Measurements from ENCODE around the gene STAM. TPM values are rescaled to one million over a fixed set of nuclear protein-coding genes. Genes with fewer than 3 reads are reported as not detected.

The STAM gene
- total RNA-seq, 2 experiments from 2014 or later = 52.4 to 53.3 TPM

GRCh38 chr10:17693009-17693408 lies 49.1 kb downstream of the STAM start:
- TF ChIP-seq, protein P1, sequence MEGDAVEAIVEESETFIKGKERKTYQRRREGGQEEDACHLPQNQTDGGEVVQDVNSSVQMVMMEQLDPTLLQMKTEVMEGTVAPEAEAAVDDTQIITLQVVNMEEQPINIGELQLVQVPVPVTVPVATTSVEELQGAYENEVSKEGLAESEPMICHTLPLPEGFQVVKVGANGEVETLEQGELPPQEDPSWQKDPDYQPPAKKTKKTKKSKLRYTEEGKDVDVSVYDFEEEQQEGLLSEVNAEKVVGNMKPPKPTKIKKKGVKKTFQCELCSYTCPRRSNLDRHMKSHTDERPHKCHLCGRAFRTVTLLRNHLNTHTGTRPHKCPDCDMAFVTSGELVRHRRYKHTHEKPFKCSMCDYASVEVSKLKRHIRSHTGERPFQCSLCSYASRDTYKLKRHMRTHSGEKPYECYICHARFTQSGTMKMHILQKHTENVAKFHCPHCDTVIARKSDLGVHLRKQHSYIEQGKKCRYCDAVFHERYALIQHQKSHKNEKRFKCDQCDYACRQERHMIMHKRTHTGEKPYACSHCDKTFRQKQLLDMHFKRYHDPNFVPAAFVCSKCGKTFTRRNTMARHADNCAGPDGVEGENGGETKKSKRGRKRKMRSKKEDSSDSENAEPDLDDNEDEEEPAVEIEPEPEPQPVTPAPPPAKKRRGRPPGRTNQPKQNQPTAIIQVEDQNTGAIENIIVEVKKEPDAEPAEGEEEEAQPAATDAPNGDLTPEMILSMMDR (IDR thresholded peaks at IDR 0.05) = no peak
- Histone ChIP-seq H3K9me3 (ENCODE audit: control insufficient read depth in 1 of 2, insufficient read depth in 1 of 2, low read length in 2 of 2) (no peaks in the 10 kb centered on the region), H3K27me3 (ENCODE audit: control insufficient read depth in 1 of 2, insufficient read depth in 2 of 2, low read length in 2 of 2) (no peaks in the 10 kb centered on the region), H3K27ac (ENCODE audit: low read depth in 1 of 2, low read length in 2 of 2) (no peak overlapping the region), H3K4me3 (ENCODE audit: low read length) (no peak overlapping the region), H3K36me3 (ENCODE audit: insufficient read depth, low read length) (peaks cover 64% of the 10 kb centered on the region), H3K4me1 (ENCODE audit: insufficient read depth, low read length) (no peaks in the 10 kb centered on the region)
- DNase-seq (no peak), ATAC-seq (ENCODE audit: poor library complexity) (no peak)
- intact Hi-C loops (cut with DNase I, micrococcal nuclease) = no loop called here
- no peaks in the 10 kb centered on the region for H3K27me3 Mint-ChIP-seq
- H3K27ac Mint-ChIP-seq = no peak overlapping the region
- POLR2A ChIA-PET = no interaction called here
- H3K36me3 Mint-ChIP-seq (ENCODE audit: low read depth) = peaks cover 80% of the 10 kb centered on the region
- H3K9me3 Mint-ChIP-seq = no peaks in the 10 kb centered on the region
- no peaks in the 10 kb centered on the region for H3K4me1 Mint-ChIP-seq (ENCODE audit: low read depth)
- CTCF ChIA-PET = no interaction called here
- no peak overlapping the region for H3K4me3 Mint-ChIP-seq

DNA sequence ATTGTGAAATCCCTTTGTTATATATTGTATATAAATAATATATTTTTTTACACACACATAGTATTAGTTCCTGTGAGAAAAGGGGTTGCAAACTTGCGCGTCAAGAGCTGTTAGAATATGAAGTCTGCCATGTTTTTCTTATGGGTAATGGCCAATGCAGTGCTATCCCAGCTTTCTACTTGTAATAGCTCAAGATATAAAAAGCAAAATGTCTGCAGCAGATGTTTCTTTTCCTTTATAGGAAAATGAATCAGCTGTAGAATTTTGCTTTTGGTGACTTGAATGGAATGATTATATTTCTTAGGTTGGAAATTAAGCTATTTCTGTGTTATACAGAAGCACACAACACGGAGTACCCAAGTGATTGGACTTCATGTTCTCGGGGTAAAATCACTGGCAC lies 54.7 kb downstream of the STAM start:
- H3K36me3 Mint-ChIP-seq (ENCODE audit: low read depth) = peaks cover 78% of the 10 kb centered on the region
- no peaks in the 10 kb centered on the region for H3K9me3 Mint-ChIP-seq
- POLR2A ChIA-PET = no interaction called here
- H3K36me3 ChIP-seq (ENCODE audit: insufficient read depth, low read length) = peaks cover 48% of the 10 kb centered on the region
- H3K4me3 ChIP-seq (ENCODE audit: low read length) = no peak overlapping the region
- H3K27me3 Mint-ChIP-seq = no peaks in the 10 kb centered on the region
- no peaks in the 10 kb centered on the region for H3K27me3 ChIP-seq (ENCODE audit: control insufficient read depth in 1 of 2, insufficient read depth in 2 of 2, low read length in 2 of 2)
- H3K27ac Mint-ChIP-seq = no peak overlapping the region
- ATAC-seq (ENCODE audit: poor library complexity) = no peak
- no peaks in the 10 kb centered on the region for H3K4me1 ChIP-seq (ENCODE audit: insufficient read depth, low read length)
- intact Hi-C loops (cut with DNase I, micrococcal nuclease) = loop anchor here in 1 of 2 experiments (5.0 kb wide), 1 partner anchor 46 kb away; no protein-coding TSS in a partner anchor
- no peak for DNase-seq
- H3K4me1 Mint-ChIP-seq (ENCODE audit: low read depth) = no peaks in the 10 kb centered on the region
- no peaks in the 10 kb centered on the region for H3K9me3 ChIP-seq (ENCODE audit: control insufficient read depth in 1 of 2, insufficient read depth in 1 of 2, low read length in 2 of 2)
- no peak overlapping the region for H3K27ac ChIP-seq (ENCODE audit: low read depth in 1 of 2, low read length in 2 of 2)
- TF ChIP-seq, protein P1 (IDR thresholded peaks at IDR 0.05) = no peak
- no peak overlapping the region for H3K4me3 Mint-ChIP-seq
- CTCF ChIA-PET = interaction anchor here (1.6 kb wide), 1 partner anchor 11 kb away, joined by 5 read pairs; no protein-coding TSS in a partner anchor

DNA sequence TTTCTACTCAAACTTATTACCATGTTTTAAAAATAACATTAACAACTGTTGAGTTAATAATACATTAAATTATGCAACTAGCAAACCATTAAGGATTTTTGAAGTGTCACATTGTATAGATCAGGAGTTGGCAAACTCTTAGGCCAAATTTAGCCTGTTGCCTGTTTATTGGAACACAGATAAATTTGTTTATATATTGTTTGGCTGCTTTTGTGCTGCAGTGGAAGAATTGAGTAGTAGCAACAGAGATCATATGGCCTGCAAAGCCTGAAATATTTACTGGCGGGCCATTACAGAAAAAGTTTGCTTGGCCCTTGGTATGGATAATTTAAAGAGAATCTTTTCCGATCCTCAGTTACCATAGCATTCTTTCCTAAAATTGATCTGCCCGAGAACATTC lies 57.4 kb downstream of the STAM start:
- TF ChIP-seq, protein P1 (IDR thresholded peaks at IDR 0.05) = no peak
- H3K4me3 Mint-ChIP-seq = no peak overlapping the region
- Histone ChIP-seq H3K36me3 (ENCODE audit: insufficient read depth, low read length) (peaks cover 46% of the 10 kb centered on the region), H3K27me3 (ENCODE audit: control insufficient read depth in 1 of 2, insufficient read depth in 2 of 2, low read length in 2 of 2) (no peaks in the 10 kb centered on the region), H3K27ac (ENCODE audit: low read depth in 1 of 2, low read length in 2 of 2) (no peak overlapping the region), H3K4me3 (ENCODE audit: low read length) (no peak overlapping the region), H3K4me1 (ENCODE audit: insufficient read depth, low read length) (no peaks in the 10 kb centered on the region), H3K9me3 (ENCODE audit: control insufficient read depth in 1 of 2, insufficient read depth in 1 of 2, low read length in 2 of 2) (no peaks in the 10 kb centered on the region)
- ChIA-PET POLR2A (no interaction called here), CTCF (no interaction called here)
- H3K27me3 Mint-ChIP-seq = no peaks in the 10 kb centered on the region
- H3K36me3 Mint-ChIP-seq (ENCODE audit: low read depth) = peaks cover 72% of the 10 kb centered on the region
- no peak overlapping the region for H3K27ac Mint-ChIP-seq
- no peaks in the 10 kb centered on the region for H3K9me3 Mint-ChIP-seq
- H3K4me1 Mint-ChIP-seq (ENCODE audit: low read depth) = no peaks in the 10 kb centered on the region
- ATAC-seq (ENCODE audit: poor library complexity) (no peak), DNase-seq (no peak)
- intact Hi-C loops (cut with DNase I, micrococcal nuclease) = no loop called here
